GM19452 (cell line): ENCODE measurements around the gene TNFAIP3.
"Not testable (repeated sequence)": the region's sequence is repeated elsewhere in the genome, so short reads cannot be mapped to it uniquely, and the experiment has no call there.

Experiments used
- ATAC-seq: cut with Tn5 transposase; IDR thresholded peaks from one replicate; pipeline ENCODE4 v1.9.1; 2021; ENCODE audit not compliant: unreplicated experiment

The TNFAIP3 gene

DNA sequence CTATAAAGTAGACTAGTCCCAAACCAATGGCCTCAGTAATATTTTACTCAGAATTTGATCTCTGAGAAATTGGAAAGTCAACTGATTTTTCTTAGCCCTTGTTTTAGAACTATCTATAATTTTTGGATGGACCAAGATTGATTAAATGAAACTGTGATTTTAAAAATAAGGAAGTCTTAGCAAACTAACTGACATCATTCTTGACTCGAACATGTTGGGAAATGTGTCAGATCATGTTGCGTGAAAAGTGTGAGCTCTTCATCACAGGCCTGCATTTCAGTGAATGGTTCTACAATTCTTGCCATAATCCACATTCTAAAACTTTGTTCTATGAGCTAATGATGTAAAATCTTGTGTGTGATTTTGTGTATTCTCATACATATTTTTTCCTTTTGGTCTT is 11.0 kb downstream of the TNFAIP3 start:
- ATAC-seq, result no peak

DNA sequence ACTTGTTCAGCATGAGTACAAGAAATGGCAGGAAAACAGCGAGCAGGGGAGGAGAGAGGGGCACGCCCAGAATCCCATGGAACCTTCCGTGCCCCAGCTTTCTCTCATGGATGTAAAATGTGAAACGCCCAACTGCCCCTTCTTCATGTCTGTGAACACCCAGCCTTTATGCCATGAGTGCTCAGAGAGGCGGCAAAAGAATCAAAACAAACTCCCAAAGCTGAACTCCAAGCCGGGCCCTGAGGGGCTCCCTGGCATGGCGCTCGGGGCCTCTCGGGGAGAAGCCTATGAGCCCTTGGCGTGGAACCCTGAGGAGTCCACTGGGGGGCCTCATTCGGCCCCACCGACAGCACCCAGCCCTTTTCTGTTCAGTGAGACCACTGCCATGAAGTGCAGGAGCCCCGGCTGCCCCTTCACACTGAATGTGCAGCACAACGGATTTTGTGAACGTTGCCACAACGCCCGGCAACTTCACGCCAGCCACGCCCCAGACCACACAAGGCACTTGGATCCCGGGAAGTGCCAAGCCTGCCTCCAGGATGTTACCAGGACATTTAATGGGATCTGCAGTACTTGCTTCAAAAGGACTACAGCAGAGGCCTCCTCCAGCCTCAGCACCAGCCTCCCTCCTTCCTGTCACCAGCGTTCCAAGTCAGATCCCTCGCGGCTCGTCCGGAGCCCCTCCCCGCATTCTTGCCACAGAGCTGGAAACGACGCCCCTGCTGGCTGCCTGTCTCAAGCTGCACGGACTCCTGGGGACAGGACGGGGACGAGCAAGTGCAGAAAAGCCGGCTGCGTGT is 11.6 kb downstream of the TNFAIP3 start:
- no peak for ATAC-seq

DNA sequence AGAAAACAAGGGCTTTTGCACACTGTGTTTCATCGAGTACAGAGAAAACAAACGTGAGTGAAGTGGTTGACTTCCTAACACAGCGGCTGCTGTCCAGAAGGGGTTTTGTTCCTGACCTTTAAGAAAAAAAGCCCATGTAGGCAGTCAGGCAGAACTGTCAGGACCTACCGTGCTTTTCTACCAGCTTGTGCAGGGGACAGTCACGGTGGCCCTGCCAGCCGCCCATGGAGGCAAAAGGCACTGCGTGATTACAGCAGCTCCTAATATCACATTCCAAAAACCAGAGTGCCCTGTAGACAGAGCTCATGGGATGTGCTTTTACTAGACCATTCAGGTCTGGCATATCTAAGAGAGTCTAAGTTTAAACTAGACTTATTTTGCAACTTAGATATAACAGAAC is 12.2 kb downstream of the TNFAIP3 start:
- ATAC-seq, result no peak

DNA sequence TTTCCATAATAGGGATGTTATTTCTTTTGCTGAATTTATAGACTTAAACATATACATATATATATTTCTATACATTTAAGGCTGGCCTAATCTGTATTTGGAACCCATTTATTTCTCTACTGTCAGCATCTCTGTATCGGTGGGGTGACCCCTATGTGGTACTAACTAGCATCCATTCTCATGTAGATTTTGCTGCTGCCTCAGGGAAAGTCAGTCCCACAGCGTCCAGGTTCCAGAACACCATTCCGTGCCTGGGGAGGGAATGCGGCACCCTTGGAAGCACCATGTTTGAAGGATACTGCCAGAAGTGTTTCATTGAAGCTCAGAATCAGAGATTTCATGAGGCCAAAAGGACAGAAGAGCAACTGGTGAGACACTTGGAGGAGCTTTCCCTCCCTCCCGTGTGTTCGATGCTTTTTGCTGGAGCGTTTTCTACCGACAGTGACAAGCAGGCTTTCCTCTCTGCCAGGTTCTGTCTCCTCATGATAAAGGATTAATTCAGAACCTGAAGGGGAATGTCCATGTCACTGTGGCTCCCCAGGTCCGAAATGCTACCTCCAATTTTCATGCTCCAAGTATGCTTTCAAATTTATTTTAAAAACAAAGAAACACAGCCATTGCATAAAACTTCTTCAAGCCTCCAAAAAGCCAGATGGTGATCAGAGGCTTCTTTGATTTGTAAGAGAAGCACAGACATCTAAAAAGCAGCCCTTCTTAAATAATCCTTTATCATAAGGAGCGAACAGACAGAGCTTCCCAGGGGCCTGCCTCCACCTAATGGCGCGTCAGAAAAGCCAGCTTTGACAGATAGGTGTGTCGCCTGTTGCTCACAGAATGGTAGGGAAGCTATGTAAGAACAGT is 13.1 kb downstream of the TNFAIP3 start:
- ATAC-seq, result no peak

DNA sequence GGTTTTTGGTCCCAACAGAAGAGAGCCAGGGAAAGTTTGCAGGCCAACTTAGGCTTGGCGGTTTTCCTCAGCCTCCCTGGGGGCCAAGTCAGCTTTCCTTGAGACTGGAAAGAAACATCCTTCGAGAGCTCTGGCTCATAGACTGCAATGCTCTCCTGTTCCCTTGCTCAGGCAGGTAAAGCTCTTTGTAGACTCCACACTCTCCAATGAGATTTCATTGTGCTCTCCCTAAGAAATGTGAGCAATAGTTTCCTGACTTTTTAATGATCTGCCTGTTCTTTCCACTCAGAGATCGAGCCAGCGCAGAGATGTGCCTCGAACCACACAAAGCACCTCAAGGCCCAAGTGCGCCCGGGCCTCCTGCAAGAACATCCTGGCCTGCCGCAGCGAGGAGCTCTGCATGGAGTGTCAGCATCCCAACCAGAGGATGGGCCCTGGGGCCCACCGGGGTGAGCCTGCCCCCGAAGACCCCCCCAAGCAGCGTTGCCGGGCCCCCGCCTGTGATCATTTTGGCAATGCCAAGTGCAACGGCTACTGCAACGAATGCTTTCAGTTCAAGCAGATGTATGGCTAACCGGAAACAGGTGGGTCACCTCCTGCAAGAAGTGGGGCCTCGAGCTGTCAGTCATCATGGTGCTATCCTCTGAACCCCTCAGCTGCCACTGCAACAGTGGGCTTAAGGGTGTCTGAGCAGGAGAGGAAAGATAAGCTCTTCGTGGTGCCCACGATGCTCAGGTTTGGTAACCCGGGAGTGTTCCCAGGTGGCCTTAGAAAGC is 13.9 kb downstream of the TNFAIP3 start:
- no peak for ATAC-seq

DNA sequence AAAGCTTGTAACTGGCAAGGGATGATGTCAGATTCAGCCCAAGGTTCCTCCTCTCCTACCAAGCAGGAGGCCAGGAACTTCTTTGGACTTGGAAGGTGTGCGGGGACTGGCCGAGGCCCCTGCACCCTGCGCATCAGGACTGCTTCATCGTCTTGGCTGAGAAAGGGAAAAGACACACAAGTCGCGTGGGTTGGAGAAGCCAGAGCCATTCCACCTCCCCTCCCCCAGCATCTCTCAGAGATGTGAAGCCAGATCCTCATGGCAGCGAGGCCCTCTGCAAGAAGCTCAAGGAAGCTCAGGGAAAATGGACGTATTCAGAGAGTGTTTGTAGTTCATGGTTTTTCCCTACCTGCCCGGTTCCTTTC is 14.4 kb downstream of the TNFAIP3 start:
- ATAC-seq, result no peak

DNA sequence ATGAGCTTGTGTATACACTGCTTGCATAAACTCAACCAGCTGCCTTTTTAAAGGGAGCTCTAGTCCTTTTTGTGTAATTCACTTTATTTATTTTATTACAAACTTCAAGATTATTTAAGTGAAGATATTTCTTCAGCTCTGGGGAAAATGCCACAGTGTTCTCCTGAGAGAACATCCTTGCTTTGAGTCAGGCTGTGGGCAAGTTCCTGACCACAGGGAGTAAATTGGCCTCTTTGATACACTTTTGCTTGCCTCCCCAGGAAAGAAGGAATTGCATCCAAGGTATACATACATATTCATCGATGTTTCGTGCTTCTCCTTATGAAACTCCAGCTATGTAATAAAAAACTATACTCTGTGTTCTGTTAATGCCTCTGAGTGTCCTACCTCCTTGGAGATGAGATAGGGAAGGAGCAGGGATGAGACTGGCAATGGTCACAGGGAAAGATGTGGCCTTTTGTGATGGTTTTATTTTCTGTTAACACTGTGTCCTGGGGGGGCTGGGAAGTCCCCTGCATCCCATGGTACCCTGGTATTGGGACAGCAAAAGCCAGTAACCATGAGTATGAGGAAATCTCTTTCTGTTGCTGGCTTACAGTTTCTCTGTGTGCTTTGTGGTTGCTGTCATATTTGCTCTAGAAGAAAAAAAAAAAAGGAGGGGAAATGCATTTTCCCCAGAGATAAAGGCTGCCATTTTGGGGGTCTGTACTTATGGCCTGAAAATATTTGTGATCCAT is 15.3 kb downstream of the TNFAIP3 start:
- no peak for ATAC-seq

DNA sequence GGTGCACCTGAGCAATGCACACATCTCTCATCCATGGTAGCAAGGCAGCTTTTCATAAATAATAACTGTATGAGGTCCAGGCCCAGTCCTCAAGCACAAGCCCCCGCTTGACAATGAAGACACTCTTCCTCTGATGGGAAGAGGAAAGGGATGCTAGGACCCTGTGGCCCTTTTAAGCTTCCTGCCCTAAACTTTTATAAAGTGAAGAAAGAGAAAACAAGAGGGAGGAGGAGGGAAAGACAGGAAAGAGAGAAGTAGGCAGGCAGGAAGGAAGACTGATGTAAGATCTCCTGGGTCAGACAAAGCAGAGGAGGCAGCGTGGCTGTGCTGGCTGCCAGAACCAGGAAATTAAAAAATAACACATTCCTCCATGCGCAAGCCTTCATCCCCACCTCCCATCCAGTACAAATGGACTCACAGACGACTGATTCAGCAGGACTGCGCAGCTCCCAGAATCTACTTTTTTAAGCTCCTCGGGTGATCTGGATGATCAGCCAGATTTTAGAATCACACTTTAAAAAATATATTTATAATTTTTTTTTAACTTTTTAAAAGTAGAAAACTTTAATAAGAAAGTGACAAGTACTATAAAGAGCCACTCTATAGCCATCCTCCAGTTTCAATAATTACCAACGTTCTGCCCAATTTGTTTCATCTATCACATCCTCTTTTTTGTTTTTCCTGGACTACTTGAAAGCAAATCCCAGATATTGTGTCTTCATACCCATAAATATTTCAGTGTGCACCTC is 16.5 kb downstream of the TNFAIP3 start:
- ATAC-seq, result no peak

DNA sequence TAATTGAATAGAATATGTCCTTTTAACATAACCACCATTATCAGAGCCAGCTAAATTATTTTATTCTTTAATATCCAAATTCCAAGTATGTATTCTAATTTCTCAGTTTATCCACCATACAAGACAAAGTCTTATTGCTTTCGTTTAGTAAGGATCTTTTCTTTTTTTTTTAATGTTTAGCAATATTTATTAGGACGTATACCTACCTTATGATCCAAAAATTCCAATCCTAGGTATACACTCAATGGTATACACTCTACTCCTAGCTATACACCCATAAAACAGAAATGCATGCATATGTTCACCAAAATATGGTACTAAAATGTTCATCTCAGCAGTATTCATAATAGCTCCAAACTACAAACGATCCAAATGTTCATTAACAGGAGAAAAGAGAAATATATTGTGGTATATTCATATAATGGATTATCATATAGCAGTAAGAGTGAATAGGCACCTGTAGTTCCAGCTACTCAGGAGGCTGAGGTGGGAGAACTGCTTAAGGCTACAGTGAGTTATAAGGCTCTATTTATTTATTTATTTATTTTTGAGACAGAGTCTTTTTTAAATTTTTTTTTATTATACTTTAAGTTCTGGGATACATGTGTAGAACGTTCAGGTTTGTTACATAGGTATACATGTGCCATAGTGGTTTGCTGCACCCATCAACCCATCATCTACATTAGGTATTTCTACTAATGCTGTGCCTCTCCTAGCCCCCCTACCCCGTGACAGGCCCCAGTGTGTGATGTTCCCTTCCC is 17.3 kb downstream of the TNFAIP3 start:
- ATAC-seq, result no peak

DNA sequence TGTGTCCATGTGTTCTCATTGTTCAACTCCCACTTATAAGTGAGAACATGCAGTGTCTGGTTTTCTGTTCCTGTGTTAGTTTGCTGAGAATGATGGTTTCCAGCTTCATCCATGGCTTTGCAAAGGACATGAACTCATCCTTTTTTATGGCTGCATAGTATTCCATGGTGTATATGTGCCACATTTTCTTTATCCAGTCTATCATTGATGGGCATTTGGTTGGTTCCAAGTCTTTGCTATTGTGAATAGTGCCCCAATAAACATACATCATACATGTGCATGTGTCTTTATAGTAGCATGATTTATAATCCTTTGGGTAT is 17.8 kb downstream of the TNFAIP3 start:
- ATAC-seq, result not testable (repeated sequence)

DNA sequence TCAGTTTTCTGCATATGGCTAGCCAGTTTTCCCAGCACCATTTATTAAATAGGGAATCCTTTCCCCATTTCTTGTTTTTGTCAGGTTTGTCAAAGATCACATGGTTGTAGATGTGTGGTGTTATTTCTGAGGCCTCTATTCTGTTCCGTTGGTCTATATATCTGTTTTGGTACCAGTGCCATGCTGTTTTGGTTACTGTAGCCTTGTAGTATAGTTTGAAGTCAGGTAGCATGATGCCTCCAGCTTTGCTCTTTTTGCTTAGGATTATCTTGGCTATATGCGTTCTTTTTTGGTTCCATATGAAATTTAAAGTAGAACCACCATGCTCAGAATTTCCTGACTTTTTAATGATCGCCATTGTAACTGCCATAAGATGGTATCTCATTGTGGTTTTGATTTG is 19.2 kb downstream of the TNFAIP3 start:
- ATAC-seq, result not testable (repeated sequence)

DNA sequence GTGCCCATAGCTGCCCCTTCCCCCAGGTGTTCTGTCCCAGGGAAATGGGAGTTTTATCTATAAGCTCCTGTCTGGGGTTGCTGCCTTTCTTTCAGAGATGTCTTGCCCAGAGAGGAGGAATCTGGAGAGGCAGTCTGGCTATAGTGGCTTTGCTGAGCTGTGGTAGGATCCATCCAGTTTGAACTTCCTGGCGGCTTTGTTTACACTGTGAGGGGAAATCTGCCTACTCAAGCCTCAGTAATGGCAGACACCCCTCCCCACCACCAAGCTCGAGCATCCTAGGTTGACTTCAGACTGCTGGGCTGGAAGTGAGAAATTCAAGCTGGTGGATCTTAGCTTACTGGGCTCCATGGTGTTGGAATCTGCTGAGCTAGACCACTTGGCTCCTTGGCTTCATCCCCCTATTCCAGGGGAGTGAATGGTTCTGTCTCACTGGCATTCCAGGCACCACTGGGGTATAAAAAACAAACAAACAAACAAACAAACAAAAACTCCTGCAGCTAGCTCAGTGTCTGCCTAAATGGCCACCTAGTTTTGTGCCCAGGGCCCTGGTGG is 24.0 kb downstream of the TNFAIP3 start:
- no peak for ATAC-seq

DNA sequence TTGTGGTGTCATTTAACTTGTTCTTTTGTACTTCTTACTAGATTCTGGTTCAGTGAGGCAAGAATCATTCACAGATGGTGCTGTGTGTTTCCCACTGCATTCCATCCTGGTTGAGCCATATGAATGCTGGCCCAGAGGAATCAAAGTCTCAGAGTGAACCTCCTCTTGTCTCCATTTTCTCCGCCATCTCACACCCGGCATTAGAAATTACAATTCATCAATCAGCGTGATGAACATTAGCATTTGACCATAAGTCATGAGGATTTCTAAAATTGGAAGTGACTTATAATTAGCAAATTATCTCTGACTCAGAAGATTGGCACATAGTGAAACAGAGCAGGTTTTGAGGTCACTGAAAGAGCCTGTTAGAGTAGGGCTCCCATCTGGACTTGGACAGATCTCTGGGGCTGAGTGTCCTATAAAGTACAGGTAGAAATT is 25.2 kb downstream of the TNFAIP3 start:
- no peak for ATAC-seq

DNA sequence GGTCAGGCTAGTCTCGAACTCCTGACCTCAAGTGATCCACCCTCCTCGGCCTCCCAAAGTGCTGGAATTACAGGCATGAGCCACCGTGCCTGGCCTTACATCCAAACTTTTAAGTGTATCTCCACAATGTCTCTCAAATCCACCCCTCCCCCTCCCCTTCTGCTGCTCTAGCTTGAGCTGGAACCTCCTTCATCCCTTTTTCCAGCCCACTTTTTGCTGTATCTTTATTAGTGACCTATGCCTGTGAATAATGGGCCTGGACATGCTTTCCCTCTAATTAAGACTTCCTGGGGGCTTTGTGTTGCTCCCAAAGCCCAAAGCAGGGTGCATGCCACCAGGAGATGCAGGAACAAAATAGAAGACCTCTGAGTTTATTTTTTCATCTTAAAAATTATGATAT is 26.1 kb downstream of the TNFAIP3 start:
- ATAC-seq, result no peak

DNA sequence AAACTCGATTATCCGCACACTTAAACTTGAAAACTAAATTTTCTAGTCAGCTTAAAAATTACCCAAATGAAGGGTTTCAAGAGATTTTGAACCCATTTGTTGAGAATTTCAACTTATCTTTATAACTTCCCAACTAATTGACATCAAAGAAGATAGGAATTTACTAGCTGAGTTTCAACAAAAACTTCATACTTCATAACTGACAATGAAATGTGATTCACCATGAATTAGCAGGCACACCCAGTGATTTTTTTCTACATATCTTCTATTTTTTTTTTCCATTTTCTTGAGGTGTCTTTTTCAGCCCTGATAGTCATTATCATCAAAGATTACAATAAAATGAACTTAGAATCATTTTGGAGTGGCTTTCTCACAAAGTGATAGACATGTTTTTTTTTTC is 26.7 kb downstream of the TNFAIP3 start:
- ATAC-seq, result no peak

DNA sequence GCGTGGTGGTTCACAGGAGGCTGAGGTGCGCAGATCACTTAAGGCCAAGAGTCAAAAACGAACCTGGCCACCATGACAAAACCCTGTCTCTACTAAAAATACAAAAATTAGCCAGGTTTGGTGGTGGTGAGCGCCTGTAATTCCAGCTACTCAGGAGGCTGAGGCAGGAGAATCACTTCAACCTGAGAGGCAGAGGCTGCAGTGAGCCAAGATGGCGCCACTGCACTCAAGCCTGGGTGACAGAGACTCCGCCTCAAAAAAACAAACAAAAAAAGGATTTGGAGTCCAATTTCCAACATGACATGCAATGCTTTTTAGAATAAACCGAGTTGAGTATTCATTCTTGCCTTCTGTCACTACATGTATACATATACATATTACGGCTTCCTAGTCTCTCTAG is 27.3 kb downstream of the TNFAIP3 start:
- ATAC-seq, result not testable (repeated sequence)

DNA sequence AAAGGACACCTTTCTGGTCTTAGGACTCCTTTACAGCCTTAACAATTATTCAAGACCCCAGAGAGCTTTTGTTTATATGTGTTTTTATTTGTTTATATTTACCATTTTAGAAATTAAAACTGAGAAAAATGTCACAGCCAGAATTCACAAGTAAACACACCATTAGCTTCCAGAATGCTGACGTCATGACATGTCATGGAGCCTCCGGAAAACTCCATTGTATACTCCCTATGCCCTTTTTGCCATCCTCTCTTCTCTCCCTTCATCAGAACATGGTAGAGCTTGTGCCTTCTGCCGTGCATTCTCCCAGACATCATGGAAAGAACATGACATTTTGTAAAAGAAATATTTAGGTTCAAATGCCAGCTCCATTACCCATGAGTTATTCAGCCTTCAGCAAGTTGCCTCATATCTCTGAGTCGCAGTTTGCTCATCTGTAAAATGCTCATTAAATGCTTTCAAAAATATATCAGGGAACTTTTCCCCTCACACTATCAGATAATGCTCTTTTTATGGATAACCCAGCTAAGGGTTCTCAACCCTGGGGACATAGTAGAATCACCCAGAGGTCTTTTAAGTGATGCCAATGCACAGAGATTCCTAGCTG is 27.8 kb downstream of the TNFAIP3 start:
- no peak for ATAC-seq

DNA sequence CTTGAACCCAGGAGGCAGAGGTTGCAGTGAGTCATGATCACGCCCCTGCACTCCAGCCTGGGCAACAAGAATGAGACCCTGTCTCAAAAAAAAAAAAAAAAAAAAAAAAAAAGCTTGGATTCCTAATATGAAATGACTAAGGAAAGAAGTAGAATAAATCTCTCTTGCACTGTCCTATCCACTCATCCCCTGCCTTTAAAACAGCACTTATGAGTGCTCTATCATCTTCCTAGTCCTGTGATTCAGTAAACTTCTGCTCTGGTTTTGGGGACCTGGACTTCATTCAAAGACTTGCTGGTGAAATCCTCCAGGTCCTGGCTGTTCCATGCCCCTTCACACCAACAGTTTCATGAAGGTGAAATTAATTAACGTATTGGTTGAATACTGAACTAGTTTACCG is 29.6 kb downstream of the TNFAIP3 start:
- no peak for ATAC-seq

DNA sequence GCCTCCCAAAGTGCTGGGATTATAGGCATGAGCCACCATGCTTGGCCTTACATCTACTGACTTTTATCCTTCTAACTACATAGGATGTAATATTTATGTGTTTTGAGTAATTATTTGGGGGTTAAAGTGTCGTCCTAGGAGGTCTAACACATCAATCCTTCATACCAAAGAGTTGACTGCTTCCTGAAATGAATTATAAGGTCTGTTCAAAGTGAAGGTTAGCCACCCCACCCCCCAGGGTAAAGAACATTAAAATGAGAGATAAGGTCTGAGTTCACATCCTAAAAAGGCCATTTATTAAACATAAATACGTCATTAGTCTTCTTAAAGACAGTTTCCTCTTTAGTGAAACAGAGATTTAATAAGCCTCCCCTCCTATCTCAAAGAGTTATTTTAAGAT is 33.8 kb downstream of the TNFAIP3 start:
- ATAC-seq, result no peak
